Right atrium auricular region (tissue), 2 donors: ENCODE measurements around the gene CLCN5. TPM values are rescaled to one million over a fixed set of nuclear protein-coding genes. Genes with fewer than 3 reads are reported as not detected.

Experiments
- DNase-seq: peaks from one replicate; pipeline ENCODE4 v3.0.0-alpha.2; 2019; ENCODE audit warnings: low spot score
- H3K27ac ChIP-seq, 2 donors: fragments of 200-600 bp; sonication (generic); 1 replicate in 1 of 2; 2 replicates in 1 of 2; pipeline ENCODE4 v1.5.1; 2016 to 2019
- H3K27me3 ChIP-seq, 2 donors: fragments of 200-600 bp; sonication (generic); one replicate each; pipeline versions ENCODE4 v1.5.1 to v1.6.0; 2017 to 2019
- H3K36me3 ChIP-seq: fragments of 200-600 bp; sonication (generic); one replicate; pipeline ENCODE4 v1.5.1; 2016
- H3K4me1 ChIP-seq, 2 donors: fragments of 200-600 bp; sonication (generic); one replicate each; pipeline versions ENCODE4 v1.5.1 to v1.6.0; 2017 to 2019
- H3K4me3 ChIP-seq, 2 donors: fragments of 200-600 bp; sonication (generic); 1 replicate in 1 of 2; 2 replicates in 1 of 2; pipeline ENCODE4 v1.5.1; 2017 to 2019; ENCODE audit warnings: mild to moderate bottlenecking in 1 of 2, moderate library complexity in 1 of 2
- H3K9me3 ChIP-seq, 2 donors: fragments of 200-600 bp; sonication (generic); one replicate each; pipeline ENCODE4 v1.5.1; 2019
- total RNA-seq, 2 donors: library from RNA; depleted of rRNA; stranded (reverse); fragments of >200 nt; gene quantifications; one replicate each; pipeline ENCODE4 v1.1.0, GENCODE V29; 2016
- TF ChIP-seq, protein P1 (sequence below), 2 donors: fragments of 200-600 bp; sonication (generic); IDR thresholded peaks; one replicate each; pipeline ENCODE4 v1.5.1; 2019; ENCODE audit warnings: antibody characterized with exemption in 2 of 2

CLCN5 gene
- total RNA-seq, 2 donors from 2014 or later, result 1.9 to 3.1 TPM

- Histone ChIP-seq H3K27me3 (no peaks in the 10 kb centered on the region), H3K9me3 (no peaks in the 10 kb centered on the region), H3K4me3 (no peak overlapping the region), H3K27ac (no peak overlapping the region), H3K36me3 (no peaks in the 10 kb centered on the region), H3K4me1 (no peaks in the 10 kb centered on the region)
- TF ChIP-seq, protein P1, sequence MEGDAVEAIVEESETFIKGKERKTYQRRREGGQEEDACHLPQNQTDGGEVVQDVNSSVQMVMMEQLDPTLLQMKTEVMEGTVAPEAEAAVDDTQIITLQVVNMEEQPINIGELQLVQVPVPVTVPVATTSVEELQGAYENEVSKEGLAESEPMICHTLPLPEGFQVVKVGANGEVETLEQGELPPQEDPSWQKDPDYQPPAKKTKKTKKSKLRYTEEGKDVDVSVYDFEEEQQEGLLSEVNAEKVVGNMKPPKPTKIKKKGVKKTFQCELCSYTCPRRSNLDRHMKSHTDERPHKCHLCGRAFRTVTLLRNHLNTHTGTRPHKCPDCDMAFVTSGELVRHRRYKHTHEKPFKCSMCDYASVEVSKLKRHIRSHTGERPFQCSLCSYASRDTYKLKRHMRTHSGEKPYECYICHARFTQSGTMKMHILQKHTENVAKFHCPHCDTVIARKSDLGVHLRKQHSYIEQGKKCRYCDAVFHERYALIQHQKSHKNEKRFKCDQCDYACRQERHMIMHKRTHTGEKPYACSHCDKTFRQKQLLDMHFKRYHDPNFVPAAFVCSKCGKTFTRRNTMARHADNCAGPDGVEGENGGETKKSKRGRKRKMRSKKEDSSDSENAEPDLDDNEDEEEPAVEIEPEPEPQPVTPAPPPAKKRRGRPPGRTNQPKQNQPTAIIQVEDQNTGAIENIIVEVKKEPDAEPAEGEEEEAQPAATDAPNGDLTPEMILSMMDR (IDR thresholded peaks at IDR 0.05), result no peak
- no peak for DNase-seq
Measured at GRCh38 chrX:49959602-49960001, 37.2 kb downstream of the CLCN5 start.

DNA sequence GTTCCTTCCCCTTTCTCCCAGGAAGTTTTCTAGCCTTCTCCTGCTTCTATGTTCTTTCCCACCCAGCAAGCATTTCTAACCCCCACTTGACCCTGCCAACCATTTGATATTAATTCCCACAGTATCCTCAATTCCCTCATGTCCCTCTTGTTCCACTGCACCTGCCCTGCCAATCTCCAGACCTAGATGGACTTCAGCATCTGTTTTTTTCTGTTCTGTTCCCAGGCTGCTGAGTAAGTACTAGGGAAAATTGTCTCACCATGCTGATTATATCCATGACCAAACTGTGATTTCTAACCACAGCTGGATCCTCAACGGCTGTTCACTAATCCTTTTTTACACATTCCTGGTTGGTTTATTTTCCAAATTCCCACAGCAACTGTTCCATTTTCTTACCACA lies 37.7 kb downstream of the CLCN5 start:
- H3K9me3 ChIP-seq, result no peaks in the 10 kb centered on the region
- TF ChIP-seq, protein P1 (IDR thresholded peaks at IDR 0.05), result no peak
- H3K27ac ChIP-seq, result no peak overlapping the region
- no peak for DNase-seq
- H3K27me3 ChIP-seq, result no peaks in the 10 kb centered on the region
- H3K36me3 ChIP-seq, result no peaks in the 10 kb centered on the region
- no peaks in the 10 kb centered on the region for H3K4me1 ChIP-seq
- H3K4me3 ChIP-seq, result no peak overlapping the region

DNA sequence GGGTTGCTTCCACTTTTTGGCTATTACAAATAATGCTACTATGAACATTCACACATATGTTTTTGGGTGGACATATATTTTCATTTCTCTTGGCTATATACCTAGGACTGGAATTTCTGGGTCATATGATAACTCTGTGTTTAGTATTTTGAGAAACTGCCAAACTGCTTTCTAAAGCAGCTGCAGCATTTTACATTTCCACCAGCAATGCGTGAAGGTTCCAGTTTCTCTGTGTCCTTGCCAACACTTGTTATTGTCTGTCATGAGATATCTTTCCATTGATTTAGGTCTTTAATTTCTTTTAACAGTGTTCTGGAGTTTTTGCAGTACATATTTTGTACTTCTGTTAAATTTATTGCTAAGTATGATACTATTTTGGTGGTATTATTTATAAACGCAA lies 48.3 kb downstream of the CLCN5 start:
- TF ChIP-seq, protein P1 (IDR thresholded peaks at IDR 0.05), result no peak
- no peak overlapping the region for H3K27ac ChIP-seq
- H3K4me3 ChIP-seq, result no peak overlapping the region
- no peaks in the 10 kb centered on the region for H3K27me3 ChIP-seq
- DNase-seq, result no peak
- no peaks in the 10 kb centered on the region for H3K4me1 ChIP-seq
- H3K9me3 ChIP-seq, result peaks cover 0 to 10% of the 10 kb centered on the region in 2 donors
- no peaks in the 10 kb centered on the region for H3K36me3 ChIP-seq

GRCh38 chrX:49972328-49972860 lies 50.0 kb downstream of the CLCN5 start:
- Histone ChIP-seq H3K9me3 (peaks cover 0 to 10% of the 10 kb centered on the region in 2 donors), H3K4me1 (no peaks in the 10 kb centered on the region), H3K36me3 (no peaks in the 10 kb centered on the region), H3K4me3 (no peak overlapping the region), H3K27ac (no peak overlapping the region), H3K27me3 (no peaks in the 10 kb centered on the region)
- TF ChIP-seq, protein P1 (IDR thresholded peaks at IDR 0.05), result no peak
- DNase-seq, result no peak

- Histone ChIP-seq H3K9me3 (no peaks in the 10 kb centered on the region), H3K27me3 (no peaks in the 10 kb centered on the region), H3K4me3 (no peak overlapping the region), H3K36me3 (no peaks in the 10 kb centered on the region), H3K4me1 (no peaks in the 10 kb centered on the region), H3K27ac (no peak overlapping the region)
- DNase-seq, result no peak
- TF ChIP-seq, protein P1 (IDR thresholded peaks at IDR 0.05), result no peak
Measured at GRCh38 chrX:49976682-49977197, 54.3 kb downstream of the CLCN5 start.
